CD4-positive, alpha-beta T cell treated with Interleukin-15 for 4 hours (primary cell): Measurements from ENCODE around the gene KCNAB2.

ENCODE experiments used
- DNase-seq: peaks from one replicate; pipeline ENCODE4 v3.0.0-alpha.2; 2020; ENCODE audit warnings: low spot score

The KCNAB2 gene

GRCh38 chr1:6130036-6130435 lies 84.3 kb downstream of the KCNAB2 start:
- no peak for DNase-seq

- no peak for DNase-seq
Measured at GRCh38 chr1:6130596-6130995, 84.9 kb downstream of the KCNAB2 start.

- DNase-seq: no peak
Measured at GRCh38 chr1:6131561-6131960, 85.9 kb downstream of the KCNAB2 start.

- no peak for DNase-seq
Measured at GRCh38 chr1:6133146-6133895, 87.6 kb downstream of the KCNAB2 start.

- DNase-seq: no peak
Measured at GRCh38 chr1:6134206-6134605, 88.5 kb downstream of the KCNAB2 start.

GRCh38 chr1:6134741-6135510 lies 89.2 kb downstream of the KCNAB2 start:
- no peak for DNase-seq

GRCh38 chr1:6136516-6137220 lies 91.0 kb downstream of the KCNAB2 start:
- no peak for DNase-seq

- no peak for DNase-seq
Measured at GRCh38 chr1:6137758-6138157, 92.1 kb downstream of the KCNAB2 start.

GRCh38 chr1:6140413-6140812 lies 94.7 kb downstream of the KCNAB2 start:
- DNase-seq: no peak

GRCh38 chr1:6141592-6141991 lies 95.9 kb downstream of the KCNAB2 start:
- DNase-seq: no peak

GRCh38 chr1:6142036-6142621 lies 96.4 kb downstream of the KCNAB2 start:
- no peak for DNase-seq

- DNase-seq: no peak
Measured at GRCh38 chr1:6142734-6143133, 97.0 kb downstream of the KCNAB2 start.

- no peak for DNase-seq
Measured at GRCh38 chr1:6143395-6143794, 97.7 kb downstream of the KCNAB2 start.

- DNase-seq: no peak
Measured at GRCh38 chr1:6144175-6144574, 98.5 kb downstream of the KCNAB2 start.

- DNase-seq: no peak
Measured at GRCh38 chr1:6144647-6145395, 99.1 kb downstream of the KCNAB2 start.

GRCh38 chr1:6145396-6145750 lies 99.7 kb downstream of the KCNAB2 start:
- DNase-seq: no peak

GRCh38 chr1:6145864-6146410 lies 100.2 kb downstream of the KCNAB2 start:
- DNase-seq: no peak

GRCh38 chr1:6148497-6149241 lies 103.0 kb downstream of the KCNAB2 start:
- DNase-seq: peak; percentile 51

GRCh38 chr1:6149597-6149996 lies 103.9 kb downstream of the KCNAB2 start:
- no peak for DNase-seq

GRCh38 chr1:6150006-6150938 lies 104.6 kb downstream of the KCNAB2 start:
- no peak for DNase-seq
